Neural cell (in vitro differentiated cells): Measurements from ENCODE around the gene IBA57. TPM values are rescaled to one million over a fixed set of nuclear protein-coding genes. Genes with fewer than 3 reads are reported as not detected.

Experiments used
- H2AFZ ChIP-seq: fragments of 200-600, 300-800 bp; sonication (generic), shearing (Covaris generic); 2 replicates; pipeline ENCODE4 v1.6.0; 2014; ENCODE audit warnings: low read depth, mild to moderate bottlenecking, antibody characterized with exemption, low read length, moderate library complexity
- H3F3A ChIP-seq: fragments of 200-600 bp; shearing (Covaris generic); 2 replicates; pipeline ENCODE4 v1.6.1; 2016; ENCODE audit warnings: mild to moderate bottlenecking, moderate library complexity, mixed read lengths, antibody characterized with exemption, low read length; ENCODE audit not compliant: insufficient read depth, poor library complexity, severe bottlenecking
- H3K27ac ChIP-seq: fragments of 200-600, 300-800 bp; sonication (generic), shearing (Covaris generic); 2 replicates; pipeline ENCODE4 v1.5.1; 2014; ENCODE audit warnings: mild to moderate bottlenecking, low read length, moderate library complexity
- H3K27me3 ChIP-seq: fragments of 300-800, 200-600 bp; sonication (generic), shearing (Covaris generic); 2 replicates; pipeline ENCODE4 v1.6.0; 2014; ENCODE audit warnings: mild to moderate bottlenecking, low read depth, low read length, moderate library complexity; ENCODE audit not compliant: insufficient read depth
- H3K36me3 ChIP-seq: fragments of 300-800, 200-600 bp; sonication (generic), shearing (Covaris generic); 2 replicates; pipeline ENCODE4 v1.5.1; 2014; ENCODE audit warnings: mild to moderate bottlenecking, antibody characterized with exemption, low read length, moderate library complexity; ENCODE audit not compliant: insufficient read depth
- H3K4me2 ChIP-seq: fragments of 300-800, 200-600 bp; sonication (generic), shearing (Covaris generic); 2 replicates; pipeline ENCODE4 v1.6.0; 2014; ENCODE audit warnings: mild to moderate bottlenecking, low read length
- H3K4me3 ChIP-seq: fragments of 300-800, 200-600 bp; sonication (generic), shearing (Covaris generic); 2 replicates; pipeline ENCODE4 v1.5.1; 2014; ENCODE audit warnings: mild to moderate bottlenecking, low read length, moderate library complexity
- H3K79me2 ChIP-seq: fragments of 200-600 bp; shearing (Covaris generic); replicated peaks from 2 replicates; pipeline ENCODE4 v1.6.0; 2014; ENCODE audit warnings: mild to moderate bottlenecking, low read length, moderate library complexity; ENCODE audit not compliant: insufficient read depth
- H3K9ac ChIP-seq: fragments of 300-800, 200-600 bp; sonication (generic), shearing (Covaris generic); 2 replicates; pipeline ENCODE4 v1.6.1; 2016; ENCODE audit warnings: mild to moderate bottlenecking, low read length, mixed read lengths
- H3K9me2 ChIP-seq: fragments of 200-600 bp; shearing (Covaris generic); 2 replicates; pipeline ENCODE4 v1.6.1; 2016; ENCODE audit warnings: mild to moderate bottlenecking, low read length, mixed read lengths; ENCODE audit not compliant: insufficient read depth
- H3K9me3 ChIP-seq: fragments of 200-600, 300-800 bp; sonication (generic), shearing (Covaris generic); 2 replicates; pipeline ENCODE4 v1.6.1; 2016; ENCODE audit warnings: mild to moderate bottlenecking, mixed run types, low read length, moderate library complexity, mixed read lengths
- H4K20me1 ChIP-seq: fragments of 200-600 bp; shearing (Covaris generic); 2 replicates; pipeline ENCODE4 v1.6.1; 2016; ENCODE audit warnings: mild to moderate bottlenecking, mixed run types; ENCODE audit not compliant: insufficient read depth
- CTCF ChIP-seq: fragments of 450-650 bp; IDR thresholded peaks from 2 replicates; pipeline ENCODE4 v1.5.1; 2014; ENCODE audit warnings: antibody characterized with exemption, mild to moderate bottlenecking, moderate library complexity; ENCODE audit not compliant: poor library complexity, severe bottlenecking
- EP300 ChIP-seq: fragments of 450-650 bp; conservative IDR thresholded peaks from 2 replicates; pipeline ENCODE4 v1.6.1; 2014; ENCODE audit warnings: antibody characterized with exemption, mild to moderate bottlenecking, moderate library complexity; ENCODE audit not compliant: poor library complexity, severe bottlenecking
- EZH2 ChIP-seq: fragments of 200-600, 300-800 bp; shearing (Covaris generic), sonication (generic); IDR thresholded peaks from 2 replicates; pipeline ENCODE4 v1.6.1; 2014; ENCODE audit warnings: antibody characterized with exemption, low read length, borderline replicate concordance, mild to moderate bottlenecking; ENCODE audit not compliant: insufficient read depth, poor library complexity, severe bottlenecking
- MXI1 ChIP-seq: fragments of 450-650 bp; conservative IDR thresholded peaks from 2 replicates; pipeline ENCODE4 v1.6.1; 2014; ENCODE audit warnings: antibody characterized with exemption, mild to moderate bottlenecking; ENCODE audit not compliant: poor library complexity, severe bottlenecking
- POLR2AphosphoS5 ChIP-seq: IDR thresholded peaks from 2 replicates; pipeline ENCODE4 v1.6.1; 2012
- RAD21 ChIP-seq: fragments of 450-650 bp; conservative IDR thresholded peaks from 2 replicates; pipeline ENCODE4 v1.6.1; 2014; ENCODE audit warnings: antibody characterized with exemption, mild to moderate bottlenecking, moderate library complexity
- REST ChIP-seq: IDR thresholded peaks from 2 replicates; pipeline ENCODE4 v1.6.1; 2012; ENCODE audit warnings: borderline replicate concordance
- SMC3 ChIP-seq: fragments of 450-650 bp; conservative IDR thresholded peaks from 2 replicates; pipeline ENCODE4 v1.6.1; 2014; ENCODE audit warnings: antibody characterized with exemption, mild to moderate bottlenecking, moderate library complexity; ENCODE audit not compliant: poor library complexity
- TAF1 ChIP-seq: IDR thresholded peaks from 2 replicates; pipeline ENCODE4 v1.6.1; 2012; ENCODE audit warnings: low read depth
- polyA plus RNA-seq: library from polyadenylated mRNA; depleted of rRNA; stranded (reverse); fragments of >200 nt; gene quantifications from 2 replicates; pipeline ENCODE4 v1.2.3, GENCODE V29; 2014

The IBA57 gene
- polyA plus RNA-seq, 1 donor from 2014 or later, result 5.5 TPM

GRCh38 chr1:228155596-228156514, 9.7 kb upstream of the IBA57 start:
- no peaks in the 10 kb centered on the region for H4K20me1 ChIP-seq
- no peaks in the 10 kb centered on the region for H3K36me3 ChIP-seq
- H3K9me3 ChIP-seq, result no peaks in the 10 kb centered on the region
- no peak overlapping the region for H2AFZ ChIP-seq
- no peak overlapping the region for H3K27ac ChIP-seq
- H3K9me2 ChIP-seq, result no peaks in the 10 kb centered on the region
- no peaks in the 10 kb centered on the region for H3K27me3 ChIP-seq
- H3F3A ChIP-seq, result no peaks in the 10 kb centered on the region
- H3K79me2 ChIP-seq, result no peaks in the 10 kb centered on the region
- TF ChIP-seq REST, result no peak
- no peak for TF ChIP-seq SMC3
- TF ChIP-seq MXI1, result no peak
- no peak for TF ChIP-seq POLR2AphosphoS5
- no peak for TF ChIP-seq CTCF
- no peak for TF ChIP-seq EP300
- no peak for TF ChIP-seq EZH2
- TF ChIP-seq RAD21, result no peak
- TF ChIP-seq TAF1, result no peak
- H3K4me2 ChIP-seq, result no peak overlapping the region
- no peak overlapping the region for H3K4me3 ChIP-seq
- H3K9ac ChIP-seq, result no peak overlapping the region

- H2AFZ ChIP-seq, result no peak overlapping the region
- no peaks in the 10 kb centered on the region for H3K36me3 ChIP-seq
- H3K9me2 ChIP-seq, result no peaks in the 10 kb centered on the region
- H3K79me2 ChIP-seq, result no peaks in the 10 kb centered on the region
- H3K27me3 ChIP-seq, result no peaks in the 10 kb centered on the region
- H3F3A ChIP-seq, result no peaks in the 10 kb centered on the region
- H3K9me3 ChIP-seq, result no peaks in the 10 kb centered on the region
- H3K4me3 ChIP-seq, result no peak overlapping the region
- TF ChIP-seq RAD21 (no peak), CTCF (no peak), SMC3 (no peak), TAF1 (no peak), POLR2AphosphoS5 (no peak), EP300 (no peak), EZH2 (no peak), REST (no peak), MXI1 (no peak)
- no peak overlapping the region for H3K9ac ChIP-seq
- H3K27ac ChIP-seq, result no peak overlapping the region
- no peak overlapping the region for H3K4me2 ChIP-seq
- H4K20me1 ChIP-seq, result no peaks in the 10 kb centered on the region
Observed at GRCh38 chr1:228156515-228156881, 9.1 kb upstream of the IBA57 start.
